GDM1 (cell line): ENCODE data around the gene KLK3.

ENCODE experiments used
- DNase-seq: peaks from one replicate; lab custom pipeline; 2025; lab: John Stamatoyannopoulos, UW

The KLK3 gene

GRCh38 chr19:50898018-50898417 is 43.3 kb downstream of the KLK3 start:
- DNase-seq: no peak

- DNase-seq: no peak
These were observed 44.9 kb downstream of the KLK3 start for GRCh38 chr19:50899569-50899968.

- DNase-seq: no peak
These were observed 47.9 kb downstream of the KLK3 start for GRCh38 chr19:50902640-50903039.

- no peak for DNase-seq
These were observed 51.5 kb downstream of the KLK3 start for GRCh38 chr19:50906217-50906616.

DNA sequence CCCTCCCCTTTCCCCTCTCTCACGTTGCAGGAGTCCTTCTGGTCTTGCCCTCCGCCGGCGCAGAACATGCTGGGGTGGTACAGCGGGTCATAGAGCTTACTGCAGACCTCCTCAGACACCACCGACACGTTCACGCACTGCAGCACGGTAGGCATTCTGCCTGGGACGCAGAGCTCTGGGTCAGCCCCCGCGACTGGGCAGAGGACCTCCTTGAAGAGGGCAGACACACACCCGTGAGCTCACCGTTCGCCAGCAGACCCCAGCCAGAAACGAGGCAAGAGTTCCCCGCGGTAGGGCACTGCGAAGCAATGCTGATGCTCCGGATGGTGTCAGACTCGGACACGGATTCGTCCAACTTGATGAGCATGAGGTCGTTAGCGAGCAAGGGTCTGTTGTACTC is 53.6 kb downstream of the KLK3 start:
- DNase-seq: no peak

DNA sequence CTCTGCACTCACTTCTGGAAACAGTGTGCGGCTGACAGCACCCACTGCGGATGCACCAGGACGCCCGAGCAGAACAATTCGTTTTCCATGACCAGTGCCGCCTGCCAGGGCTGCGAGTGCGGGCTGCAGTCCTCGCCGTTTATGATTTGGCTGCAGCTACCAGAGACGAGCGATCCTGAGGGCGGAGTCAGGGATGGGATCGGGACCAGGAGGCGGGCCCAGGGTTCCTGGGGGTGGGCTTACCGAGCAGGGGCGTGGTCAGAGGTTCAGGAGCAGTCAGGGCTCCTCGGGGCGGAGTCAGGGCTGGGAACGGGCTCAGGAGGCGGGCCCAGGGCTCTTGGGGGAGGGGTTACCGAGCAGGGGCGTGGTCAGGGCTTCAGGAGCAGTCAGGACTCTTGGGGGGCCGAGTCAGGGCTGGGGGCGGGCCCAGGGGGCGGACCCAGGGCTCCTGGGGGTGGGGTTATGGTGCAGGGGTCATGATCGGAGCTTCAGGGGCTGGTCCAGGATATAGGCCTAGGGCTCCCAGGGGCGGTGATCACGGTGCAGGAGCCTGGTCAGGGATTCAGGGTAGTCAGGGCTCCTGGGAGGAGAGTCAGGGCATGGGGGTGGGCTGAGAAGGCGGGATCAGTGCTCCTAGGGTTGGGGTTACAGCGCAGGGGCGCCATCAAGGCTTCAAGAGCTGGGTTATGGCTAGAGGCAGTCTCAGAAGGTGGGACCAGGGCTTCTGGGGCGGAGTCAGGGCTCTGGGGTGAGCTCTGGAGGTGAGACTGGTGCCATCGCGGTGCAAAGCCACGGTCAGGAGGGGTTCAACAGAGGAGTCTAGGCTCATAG is 54.7 kb downstream of the KLK3 start:
- no peak for DNase-seq
